ENCODE results near the gene SLC43A3. TPM values are rescaled to one million over a fixed set of nuclear protein-coding genes. Genes with fewer than 3 reads are reported as not detected.

Gene SLC43A3
- total RNA-seq, 2 donors from 2014 or later: 10.6 to 21.4 TPM

- no peak overlapping the region for H3K9ac ChIP-seq (ENCODE audit: low read depth in 2 of 2, low read length in 2 of 2)
- intact Hi-C loops (cut with DNase I): no loop called here
Observed at GRCh38 chr11:57374966-57375365, 52.0 kb downstream of the SLC43A3 start.

GRCh38 chr11:57373146-57373545 is 53.8 kb downstream of the SLC43A3 start:
- Histone ChIP-seq H3K4me1 (no peaks in the 10 kb centered on the region), H3K9ac (ENCODE audit: low read depth in 2 of 2, low read length in 2 of 2) (no peak overlapping the region), H3K27ac (no peak overlapping the region), H3K36me3 (no peaks in the 10 kb centered on the region), H3K4me3 (no peak overlapping the region), H3K27me3 (no peaks in the 10 kb centered on the region), H3K9me3 (no peaks in the 10 kb centered on the region)
- no peak for DNase-seq
- intact Hi-C loops (cut with DNase I): no loop called here
- TF ChIP-seq, protein P1, sequence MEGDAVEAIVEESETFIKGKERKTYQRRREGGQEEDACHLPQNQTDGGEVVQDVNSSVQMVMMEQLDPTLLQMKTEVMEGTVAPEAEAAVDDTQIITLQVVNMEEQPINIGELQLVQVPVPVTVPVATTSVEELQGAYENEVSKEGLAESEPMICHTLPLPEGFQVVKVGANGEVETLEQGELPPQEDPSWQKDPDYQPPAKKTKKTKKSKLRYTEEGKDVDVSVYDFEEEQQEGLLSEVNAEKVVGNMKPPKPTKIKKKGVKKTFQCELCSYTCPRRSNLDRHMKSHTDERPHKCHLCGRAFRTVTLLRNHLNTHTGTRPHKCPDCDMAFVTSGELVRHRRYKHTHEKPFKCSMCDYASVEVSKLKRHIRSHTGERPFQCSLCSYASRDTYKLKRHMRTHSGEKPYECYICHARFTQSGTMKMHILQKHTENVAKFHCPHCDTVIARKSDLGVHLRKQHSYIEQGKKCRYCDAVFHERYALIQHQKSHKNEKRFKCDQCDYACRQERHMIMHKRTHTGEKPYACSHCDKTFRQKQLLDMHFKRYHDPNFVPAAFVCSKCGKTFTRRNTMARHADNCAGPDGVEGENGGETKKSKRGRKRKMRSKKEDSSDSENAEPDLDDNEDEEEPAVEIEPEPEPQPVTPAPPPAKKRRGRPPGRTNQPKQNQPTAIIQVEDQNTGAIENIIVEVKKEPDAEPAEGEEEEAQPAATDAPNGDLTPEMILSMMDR (IDR thresholded peaks at IDR 0.05): no peak

More at GRCh38 chr11:57374966-57375365, 52.0 kb downstream of the SLC43A3 start:
- Histone ChIP-seq H3K27me3 (no peaks in the 10 kb centered on the region), H3K4me3 (no peak overlapping the region), H3K36me3 (no peaks in the 10 kb centered on the region), H3K4me1 (no peaks in the 10 kb centered on the region), H3K27ac (no peak overlapping the region), H3K9me3 (no peaks in the 10 kb centered on the region)
- DNase-seq: no peak
- TF ChIP-seq, protein P1 (IDR thresholded peaks at IDR 0.05): no peak

GRCh38 chr11:57370941-57371340 is 56.0 kb downstream of the SLC43A3 start:
- H3K4me1 ChIP-seq: no peaks in the 10 kb centered on the region
- H3K27me3 ChIP-seq: no peaks in the 10 kb centered on the region
- DNase-seq: no peak
- H3K4me3 ChIP-seq: no peak overlapping the region
- intact Hi-C loops (cut with DNase I): no loop called here
- no peak overlapping the region for H3K9ac ChIP-seq (ENCODE audit: low read depth in 2 of 2, low read length in 2 of 2)
- no peaks in the 10 kb centered on the region for H3K36me3 ChIP-seq
- no peaks in the 10 kb centered on the region for H3K9me3 ChIP-seq
- TF ChIP-seq, protein P1 (IDR thresholded peaks at IDR 0.05): no peak
- H3K27ac ChIP-seq: no peak overlapping the region

DNA sequence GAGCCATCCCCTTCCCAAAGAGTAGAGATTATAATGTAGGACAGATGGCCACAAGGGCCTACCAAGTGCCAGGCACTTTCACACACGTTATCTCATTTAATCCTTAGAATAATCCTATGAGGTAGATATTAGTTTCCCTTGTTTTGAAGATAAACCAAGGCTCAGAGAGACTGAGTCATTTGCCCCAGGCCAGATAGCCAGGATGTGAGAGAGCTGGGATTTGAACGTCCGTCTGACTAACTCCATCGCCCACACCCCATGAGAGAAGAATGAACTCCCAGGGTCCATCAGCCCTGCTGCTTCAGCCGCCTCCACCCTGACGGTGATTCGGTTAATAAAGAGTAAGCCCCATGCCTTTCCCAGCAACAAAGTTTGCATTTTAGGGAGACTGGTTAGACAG is 56.7 kb downstream of the SLC43A3 start:
- DNase-seq: no peak
- H3K4me1 ChIP-seq: no peaks in the 10 kb centered on the region
- no peaks in the 10 kb centered on the region for H3K36me3 ChIP-seq
- TF ChIP-seq, protein P1 (IDR thresholded peaks at IDR 0.05): no peak
- no peak overlapping the region for H3K4me3 ChIP-seq
- H3K27ac ChIP-seq: no peak overlapping the region
- H3K27me3 ChIP-seq: no peaks in the 10 kb centered on the region
- no peak overlapping the region for H3K9ac ChIP-seq (ENCODE audit: low read depth in 2 of 2, low read length in 2 of 2)
- intact Hi-C loops (cut with DNase I): no loop called here
- no peaks in the 10 kb centered on the region for H3K9me3 ChIP-seq

DNA sequence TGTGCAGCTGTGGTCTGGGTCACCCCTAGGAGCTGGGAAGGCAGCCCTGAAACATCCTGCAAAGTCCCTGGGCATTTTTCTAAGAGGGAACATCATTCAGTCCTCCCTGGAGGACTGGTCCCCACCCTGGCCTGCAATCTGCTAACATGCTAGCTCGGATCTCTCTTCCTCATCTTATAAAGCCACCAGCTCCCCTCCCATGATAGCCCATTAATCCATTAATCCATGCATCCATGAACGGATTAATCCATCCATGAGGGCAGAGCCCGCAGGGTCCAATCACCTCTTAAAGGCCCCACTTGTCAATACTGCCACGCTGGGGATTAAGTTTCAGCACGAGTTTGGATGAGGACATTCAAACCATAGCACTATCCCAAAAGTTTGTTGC is 58.1 kb downstream of the SLC43A3 start:
- Histone ChIP-seq H3K4me3 (no peak overlapping the region), H3K27ac (no peak overlapping the region), H3K4me1 (no peaks in the 10 kb centered on the region), H3K9me3 (no peaks in the 10 kb centered on the region), H3K27me3 (no peaks in the 10 kb centered on the region), H3K9ac (ENCODE audit: low read depth in 2 of 2, low read length in 2 of 2) (no peak overlapping the region), H3K36me3 (no peaks in the 10 kb centered on the region)
- intact Hi-C loops (cut with DNase I): no loop called here
- TF ChIP-seq, protein P1 (IDR thresholded peaks at IDR 0.05): no peak
- no peak for DNase-seq
